IMR-90 (cell line): Measurements from ENCODE around the gene TRAF3IP1.
"Not testable (repeated sequence)": the region's sequence is repeated elsewhere in the genome, so short reads cannot be mapped to it uniquely, and the experiment has no call there.

Experiments
- BHLHE40 ChIP-seq: fragments of 150-350 bp; IDR thresholded peaks from 2 replicates; pipeline ENCODE4 v1.6.1; 2016; ENCODE audit warnings: mild to moderate bottlenecking, low read depth, low read length
- CEBPB ChIP-seq: IDR thresholded peaks from 2 replicates; pipeline ENCODE4 v1.6.1; 2012; ENCODE audit warnings: low read depth, low read length, improper control_type of control experiment
- CTCF ChIP-seq: conservative IDR thresholded peaks from 2 replicates; pipeline ENCODE4 v1.5.1; 2012; ENCODE audit warnings: mild to moderate bottlenecking, low read depth, low read length, improper control_type of control experiment
- ELK1 ChIP-seq: fragments of 150-350 bp; IDR thresholded peaks from 2 replicates; pipeline ENCODE4 v1.6.1; 2016; ENCODE audit warnings: low read depth, mild to moderate bottlenecking, low read length, moderate library complexity, borderline replicate concordance
- MAZ ChIP-seq: IDR thresholded peaks from 2 replicates; pipeline ENCODE4 v1.6.1; 2012; ENCODE audit warnings: low read depth, mild to moderate bottlenecking, low read length, improper control_type of control experiment, moderate library complexity, borderline replicate concordance
- NFE2L2 ChIP-seq: fragments of 150-350 bp; IDR thresholded peaks from 2 replicates; pipeline ENCODE4 v1.6.1; 2016; ENCODE audit warnings: low read depth, mild to moderate bottlenecking, low read length
- POLR2A ChIP-seq: IDR thresholded peaks from 2 replicates; pipeline ENCODE4 v1.6.1; 2012; ENCODE audit warnings: mild to moderate bottlenecking, low read depth, low read length
- RAD21 ChIP-seq: IDR thresholded peaks from 2 replicates; pipeline ENCODE4 v1.6.1; 2012; ENCODE audit warnings: low read length, improper control_type of control experiment
- RFX5 ChIP-seq: IDR thresholded peaks from 2 replicates; pipeline ENCODE4 v1.8.0; 2012; ENCODE audit warnings: low read depth, mild to moderate bottlenecking, low read length, moderate library complexity
- SMC3 ChIP-seq: fragments of 150-350 bp; IDR thresholded peaks from 2 replicates; pipeline ENCODE4 v1.6.1; 2016; ENCODE audit warnings: low read depth, mild to moderate bottlenecking, antibody characterized with exemption, low read length, moderate library complexity

GRCh38 chr2:238442257-238442656 lies 121.9 kb downstream of the TRAF3IP1 start:
- not testable (repeated sequence) for TF ChIP-seq NFE2L2, CEBPB, BHLHE40, CTCF, POLR2A, SMC3, RFX5, RAD21, MAZ, ELK1
